ENCODE results near the gene ELOA.

DNA sequence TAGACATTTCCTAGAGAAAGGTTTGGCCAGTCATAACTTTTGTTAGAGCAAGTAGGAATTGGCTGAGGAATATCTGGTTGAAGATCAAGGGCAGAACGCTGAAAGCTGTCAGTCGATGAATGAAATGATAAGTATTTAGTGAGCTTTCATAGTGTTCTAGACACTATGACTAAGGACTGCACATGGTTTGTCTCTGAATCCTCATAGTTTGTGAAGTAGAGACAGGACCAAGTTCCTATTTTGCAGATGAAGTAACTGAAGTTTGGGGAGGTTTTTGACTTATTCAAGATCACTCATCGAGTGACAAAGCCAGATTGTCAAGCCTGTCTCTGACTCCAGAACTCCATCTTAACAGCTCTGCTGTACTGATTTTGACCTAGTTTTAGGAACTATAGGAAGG, 4.7 kb downstream of the ELOA start:
- TF ChIP-seq TAF1 (IDR thresholded peaks at IDR 0.05; ENCODE audit: control insufficient read depth, extremely low read depth, insufficient read depth, low read length, severe bottlenecking) (no peak), TEAD4 (IDR thresholded peaks at IDR 0.05; ENCODE audit: low read length) (no peak), TEAD4 (CRISPR knock-in tag; IDR thresholded peaks at IDR 0.05; ENCODE audit: borderline replicate concordance) (no peak), SRSF9 (IDR thresholded peaks at IDR 0.05; ENCODE audit: borderline replicate concordance, low read depth, low read length) (no peak), ZNF76 (CRISPR knock-in tag; IDR thresholded peaks at IDR 0.05; ENCODE audit: borderline replicate concordance) (no peak), EZH2 (IDR thresholded peaks at IDR 0.05; ENCODE audit: borderline replicate concordance, low read depth, low read length) (no peak), ZNF24 (IDR thresholded peaks at IDR 0.05) (no peak), POLR2AphosphoS5 (IDR thresholded peaks at IDR 0.05; ENCODE audit: control insufficient read depth, insufficient read depth, low read depth, low read length) (no peak), RBM22 (IDR thresholded peaks at IDR 0.05; ENCODE audit: low read depth, low read length, poor library complexity, severe bottlenecking) (no peak), SMC3 (conservative IDR thresholded peaks at IDR 0.05; ENCODE audit: insufficient read depth, low read depth, low read length) (no peak)
- TF ChIP-seq, protein P1, sequence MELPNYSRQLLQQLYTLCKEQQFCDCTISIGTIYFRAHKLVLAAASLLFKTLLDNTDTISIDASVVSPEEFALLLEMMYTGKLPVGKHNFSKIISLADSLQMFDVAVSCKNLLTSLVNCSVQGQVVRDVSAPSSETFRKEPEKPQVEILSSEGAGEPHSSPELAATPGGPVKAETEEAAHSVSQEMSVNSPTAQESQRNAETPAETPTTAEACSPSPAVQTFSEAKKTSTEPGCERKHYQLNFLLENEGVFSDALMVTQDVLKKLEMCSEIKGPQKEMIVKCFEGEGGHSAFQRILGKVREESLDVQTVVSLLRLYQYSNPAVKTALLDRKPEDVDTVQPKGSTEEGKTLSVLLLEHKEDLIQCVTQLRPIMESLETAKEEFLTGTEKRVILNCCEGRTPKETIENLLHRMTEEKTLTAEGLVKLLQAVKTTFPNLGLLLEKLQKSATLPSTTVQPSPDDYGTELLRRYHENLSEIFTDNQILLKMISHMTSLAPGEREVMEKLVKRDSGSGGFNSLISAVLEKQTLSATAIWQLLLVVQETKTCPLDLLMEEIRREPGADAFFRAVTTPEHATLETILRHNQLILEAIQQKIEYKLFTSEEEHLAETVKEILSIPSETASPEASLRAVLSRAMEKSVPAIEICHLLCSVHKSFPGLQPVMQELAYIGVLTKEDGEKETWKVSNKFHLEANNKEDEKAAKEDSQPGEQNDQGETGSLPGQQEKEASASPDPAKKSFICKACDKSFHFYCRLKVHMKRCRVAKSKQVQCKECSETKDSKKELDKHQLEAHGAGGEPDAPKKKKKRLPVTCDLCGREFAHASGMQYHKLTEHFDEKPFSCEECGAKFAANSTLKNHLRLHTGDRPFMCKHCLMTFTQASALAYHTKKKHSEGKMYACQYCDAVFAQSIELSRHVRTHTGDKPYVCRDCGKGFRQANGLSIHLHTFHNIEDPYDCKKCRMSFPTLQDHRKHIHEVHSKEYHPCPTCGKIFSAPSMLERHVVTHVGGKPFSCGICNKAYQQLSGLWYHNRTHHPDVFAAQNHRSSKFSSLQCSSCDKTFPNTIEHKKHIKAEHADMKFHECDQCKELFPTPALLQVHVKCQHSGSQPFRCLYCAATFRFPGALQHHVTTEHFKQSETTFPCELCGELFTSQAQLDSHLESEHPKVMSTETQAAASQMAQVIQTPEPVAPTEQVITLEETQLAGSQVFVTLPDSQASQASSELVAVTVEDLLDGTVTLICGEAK (IDR thresholded peaks at IDR 0.05), result no peak
- TF ChIP-seq, protein P1 (CRISPR knock-in tag; IDR thresholded peaks at IDR 0.05), result no peak
- TF ChIP-seq, protein P2, sequence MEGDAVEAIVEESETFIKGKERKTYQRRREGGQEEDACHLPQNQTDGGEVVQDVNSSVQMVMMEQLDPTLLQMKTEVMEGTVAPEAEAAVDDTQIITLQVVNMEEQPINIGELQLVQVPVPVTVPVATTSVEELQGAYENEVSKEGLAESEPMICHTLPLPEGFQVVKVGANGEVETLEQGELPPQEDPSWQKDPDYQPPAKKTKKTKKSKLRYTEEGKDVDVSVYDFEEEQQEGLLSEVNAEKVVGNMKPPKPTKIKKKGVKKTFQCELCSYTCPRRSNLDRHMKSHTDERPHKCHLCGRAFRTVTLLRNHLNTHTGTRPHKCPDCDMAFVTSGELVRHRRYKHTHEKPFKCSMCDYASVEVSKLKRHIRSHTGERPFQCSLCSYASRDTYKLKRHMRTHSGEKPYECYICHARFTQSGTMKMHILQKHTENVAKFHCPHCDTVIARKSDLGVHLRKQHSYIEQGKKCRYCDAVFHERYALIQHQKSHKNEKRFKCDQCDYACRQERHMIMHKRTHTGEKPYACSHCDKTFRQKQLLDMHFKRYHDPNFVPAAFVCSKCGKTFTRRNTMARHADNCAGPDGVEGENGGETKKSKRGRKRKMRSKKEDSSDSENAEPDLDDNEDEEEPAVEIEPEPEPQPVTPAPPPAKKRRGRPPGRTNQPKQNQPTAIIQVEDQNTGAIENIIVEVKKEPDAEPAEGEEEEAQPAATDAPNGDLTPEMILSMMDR (IDR thresholded peaks at IDR 0.05 in 2 of 3, conservative IDR thresholded peaks at IDR 0.05 in 1 of 3; ENCODE audit: insufficient read depth in 2 of 3, low read depth in 1 of 3, low read length in 3 of 3), result no peak

Data from K562 (cell line).